Ascending aorta (tissue), 2 donors: ENCODE data around the gene PDIA5. TPM values are rescaled to one million over a fixed set of nuclear protein-coding genes. Genes with fewer than 3 reads are reported as not detected.

Experiments
- DNase-seq, 2 donors: peaks; one replicate each; pipeline ENCODE4 v3.0.0-alpha.2; 2019; ENCODE audit warnings: low spot score in 2 of 2
- H3K27ac ChIP-seq, 2 donors: fragments of 200-600 bp; sonication (generic); one replicate each; pipeline ENCODE4 v1.5.1; 2016 to 2017; ENCODE audit warnings: mild to moderate bottlenecking in 1 of 2
- H3K27me3 ChIP-seq: fragments of 200-600 bp; sonication (generic); one replicate; pipeline ENCODE4 v1.5.1; 2017
- H3K36me3 ChIP-seq, 2 donors: fragments of 200-600 bp; sonication (generic); one replicate each; pipeline ENCODE4 v1.5.1; 2016
- H3K4me1 ChIP-seq, 2 donors: fragments of 200-600 bp; sonication (generic); one replicate each; pipeline ENCODE4 v1.5.1; 2016 to 2017; ENCODE audit warnings: mild to moderate bottlenecking in 1 of 2
- H3K4me3 ChIP-seq, 2 donors: fragments of 200-600 bp; sonication (generic); one replicate each; pipeline ENCODE4 v1.5.1; 2016 to 2017; ENCODE audit warnings: mild to moderate bottlenecking in 1 of 2
- H3K9me3 ChIP-seq, 2 donors: fragments of 200-600 bp; sonication (generic); one replicate each; pipeline ENCODE4 v1.5.1; 2016
- CTCF ChIP-seq, 3 experiments: fragments of 200-600 bp in 2 of 3; fragments of 450-650 bp in 1 of 3; sonication (generic) in 2 of 3; IDR thresholded peaks; one replicate each; pipeline ENCODE4 v1.5.1; 2016 to 2019; ENCODE audit warnings: antibody characterized with exemption in 3 of 3, mild to moderate bottlenecking in 1 of 3, moderate library complexity in 1 of 3
- intact Hi-C: fragments of 100-400 bp; cut with DNase I; formaldehyde crosslinking; loops from one replicate; pipeline ENCODE4 v1.15.1; 2023
- total RNA-seq: library from RNA; depleted of rRNA; stranded (reverse); fragments of >200 nt; gene quantifications from one replicate; pipeline ENCODE4 v1.1.0, GENCODE V29; 2016

The PDIA5 gene
- 21.3 TPM for total RNA-seq

- Histone ChIP-seq H3K27me3 (no peaks in the 10 kb centered on the region), H3K4me1 (peaks cover 6 to 21% of the 10 kb centered on the region in 2 donors), H3K9me3 (no peaks in the 10 kb centered on the region), H3K36me3 (no peaks in the 10 kb centered on the region), H3K4me3 (peak within 1 kb of the TSS; percentile 86 to 92), H3K27ac (peak within 1 kb of the TSS; percentile 78 to 82)
- intact Hi-C loops, result loop anchor here (1.0 to 2.0 kb wide), 2 partner anchors 24 to 30 kb away; no protein-coding TSS in a partner anchor
- TF ChIP-seq CTCF (IDR thresholded peaks at IDR 0.05), result no peak
- peak; percentile 67 to 96 for DNase-seq
Measured at GRCh38 chr3:123066896-123067688, at the start of gene PDIA5. Gene PDIA5 (plus strand): TSS chr3:123067025. CDS start chr3:123067165, 140 bp downstream.

DNA sequence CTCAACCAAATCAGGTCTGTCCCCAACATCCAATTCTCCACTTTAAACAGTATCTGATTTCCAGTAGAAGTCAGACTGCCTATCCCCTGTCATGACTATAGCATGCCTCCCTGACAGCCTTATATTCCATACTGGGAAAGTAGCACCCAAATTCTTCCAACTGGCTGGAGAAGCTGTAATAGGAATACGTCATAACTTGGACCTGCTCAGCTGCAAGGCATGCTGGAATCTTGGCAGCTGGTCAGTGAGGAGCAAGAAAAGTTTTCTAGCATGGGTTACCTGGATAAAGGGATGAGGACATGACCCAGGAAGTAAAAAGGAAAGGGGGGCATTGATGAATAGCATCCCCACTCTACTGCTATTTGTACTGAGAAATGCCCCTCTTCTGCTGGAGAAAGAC, 48.1 kb upstream of the PDIA5 start:
- intact Hi-C loops, result no loop called here
- Histone ChIP-seq H3K27me3 (no peaks in the 10 kb centered on the region), H3K36me3 (no peaks in the 10 kb centered on the region), H3K4me1 (no peaks in the 10 kb centered on the region), H3K9me3 (no peaks in the 10 kb centered on the region), H3K4me3 (no peak overlapping the region), H3K27ac (no peak overlapping the region)
- no peak for TF ChIP-seq CTCF (IDR thresholded peaks at IDR 0.05)
- no peak for DNase-seq

GRCh38 chr3:123019161-123019560, 47.7 kb upstream of the PDIA5 start:
- no peaks in the 10 kb centered on the region for H3K9me3 ChIP-seq
- intact Hi-C loops, result no loop called here
- H3K36me3 ChIP-seq, result no peaks in the 10 kb centered on the region
- H3K4me1 ChIP-seq, result no peaks in the 10 kb centered on the region
- H3K27me3 ChIP-seq, result no peaks in the 10 kb centered on the region
- DNase-seq, result no peak
- no peak overlapping the region for H3K27ac ChIP-seq
- TF ChIP-seq CTCF (IDR thresholded peaks at IDR 0.05), result no peak
- no peak overlapping the region for H3K4me3 ChIP-seq

GRCh38 chr3:123019591-123019990, 47.2 kb upstream of the PDIA5 start:
- Histone ChIP-seq H3K4me1 (no peaks in the 10 kb centered on the region), H3K9me3 (no peaks in the 10 kb centered on the region), H3K27ac (no peak overlapping the region), H3K36me3 (no peaks in the 10 kb centered on the region), H3K27me3 (no peaks in the 10 kb centered on the region), H3K4me3 (no peak overlapping the region)
- no peak for DNase-seq
- no peak for TF ChIP-seq CTCF (IDR thresholded peaks at IDR 0.05)
- intact Hi-C loops, result no loop called here

DNA sequence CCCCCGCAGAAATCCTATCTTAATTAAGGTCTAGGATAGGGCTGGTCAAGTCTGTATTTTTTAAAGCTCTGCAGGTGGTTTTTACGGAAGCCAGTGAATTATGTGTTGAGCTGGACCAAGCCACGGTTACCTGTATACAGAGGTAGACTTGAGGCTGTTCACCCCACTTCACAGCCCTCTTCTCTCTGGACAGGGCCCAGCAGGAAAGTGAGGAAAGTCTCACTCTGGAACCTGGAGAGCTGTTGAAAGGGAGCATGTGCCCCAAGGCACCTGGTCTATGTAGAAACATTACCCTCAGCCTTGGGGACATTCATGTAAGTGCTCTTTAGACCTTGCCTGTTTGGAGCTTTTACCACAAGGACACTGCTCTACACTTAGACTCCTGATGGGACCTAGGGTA, 46.1 kb upstream of the PDIA5 start:
- no peak overlapping the region for H3K4me3 ChIP-seq
- H3K27ac ChIP-seq, result no peak overlapping the region
- TF ChIP-seq CTCF (IDR thresholded peaks at IDR 0.05), result no peak
- no peak for DNase-seq
- no peaks in the 10 kb centered on the region for H3K36me3 ChIP-seq
- no peaks in the 10 kb centered on the region for H3K9me3 ChIP-seq
- no peaks in the 10 kb centered on the region for H3K4me1 ChIP-seq
- intact Hi-C loops, result loop anchor here (10.0 kb wide), 1 partner anchor 184 kb away; the partner anchor contains the start of gene SEC22A
- H3K27me3 ChIP-seq, result no peaks in the 10 kb centered on the region
